Hypothalamus (tissue), 51 donors: ENCODE data around the gene POU2F3.
"Not testable (repeated sequence)": the region's sequence is repeated elsewhere in the genome, so short reads cannot be mapped to it uniquely, and the experiment has no call there.

Experiments used
- DNase-seq, 51 donors: peaks; one replicate each; lab custom pipeline; 2025; lab: John Stamatoyannopoulos, UW

Gene POU2F3

DNA sequence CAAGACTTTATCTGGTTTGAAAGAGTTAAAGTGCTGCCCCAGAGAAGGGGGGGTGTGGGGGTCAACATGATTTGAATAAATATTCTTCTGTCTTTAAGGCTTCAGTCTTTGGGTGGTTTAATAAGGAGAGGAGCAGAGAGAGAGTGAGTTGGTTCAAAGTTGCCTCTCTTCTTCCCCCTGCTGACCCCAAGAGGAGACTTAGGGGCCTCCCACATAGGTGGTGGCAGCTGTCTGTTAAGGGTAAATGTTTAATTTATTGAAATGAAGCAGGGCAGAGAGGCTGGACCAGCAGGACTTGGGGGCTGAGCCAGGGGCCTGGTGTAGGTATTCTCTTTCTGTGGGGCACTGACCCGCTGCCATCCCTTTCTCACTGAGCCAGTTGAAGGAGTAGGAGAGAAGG is 5.5 kb downstream of the POU2F3 start:
- no peak for DNase-seq

DNA sequence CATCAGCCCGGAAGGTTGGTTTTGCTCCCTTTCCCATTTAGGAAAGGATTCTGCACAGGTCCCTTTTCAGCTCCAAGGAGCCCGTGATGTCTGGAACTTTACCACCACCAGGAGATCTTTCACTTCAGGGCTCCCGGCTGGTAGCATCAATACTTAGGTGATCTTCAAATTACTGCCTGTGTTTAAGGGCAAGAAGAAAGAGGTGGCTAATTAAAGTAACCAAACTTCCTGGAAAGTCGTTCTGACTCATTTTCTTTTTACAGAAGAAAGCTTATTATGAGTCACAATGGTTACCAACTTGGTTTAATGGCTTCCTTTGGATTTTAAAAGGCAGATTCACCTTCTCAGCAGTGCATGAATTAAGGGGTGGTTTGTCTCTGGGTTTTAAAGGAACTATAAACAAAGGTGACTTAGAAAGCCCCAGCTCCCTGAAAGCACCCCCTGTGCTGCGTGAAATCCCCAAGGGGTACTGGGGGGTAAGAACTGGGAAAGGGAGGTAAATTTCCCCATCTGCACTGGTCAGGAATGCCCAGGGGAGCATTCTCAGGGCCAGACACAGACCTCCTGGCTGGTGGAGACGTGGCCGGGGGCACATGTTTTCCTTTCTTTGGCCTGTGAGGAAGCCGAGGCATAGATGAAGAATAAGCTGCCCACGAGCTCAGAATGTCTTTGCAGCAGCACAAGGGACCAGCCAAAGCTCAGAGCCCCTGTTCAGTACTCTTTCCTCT is 8.8 kb downstream of the POU2F3 start:
- no peak for DNase-seq

DNA sequence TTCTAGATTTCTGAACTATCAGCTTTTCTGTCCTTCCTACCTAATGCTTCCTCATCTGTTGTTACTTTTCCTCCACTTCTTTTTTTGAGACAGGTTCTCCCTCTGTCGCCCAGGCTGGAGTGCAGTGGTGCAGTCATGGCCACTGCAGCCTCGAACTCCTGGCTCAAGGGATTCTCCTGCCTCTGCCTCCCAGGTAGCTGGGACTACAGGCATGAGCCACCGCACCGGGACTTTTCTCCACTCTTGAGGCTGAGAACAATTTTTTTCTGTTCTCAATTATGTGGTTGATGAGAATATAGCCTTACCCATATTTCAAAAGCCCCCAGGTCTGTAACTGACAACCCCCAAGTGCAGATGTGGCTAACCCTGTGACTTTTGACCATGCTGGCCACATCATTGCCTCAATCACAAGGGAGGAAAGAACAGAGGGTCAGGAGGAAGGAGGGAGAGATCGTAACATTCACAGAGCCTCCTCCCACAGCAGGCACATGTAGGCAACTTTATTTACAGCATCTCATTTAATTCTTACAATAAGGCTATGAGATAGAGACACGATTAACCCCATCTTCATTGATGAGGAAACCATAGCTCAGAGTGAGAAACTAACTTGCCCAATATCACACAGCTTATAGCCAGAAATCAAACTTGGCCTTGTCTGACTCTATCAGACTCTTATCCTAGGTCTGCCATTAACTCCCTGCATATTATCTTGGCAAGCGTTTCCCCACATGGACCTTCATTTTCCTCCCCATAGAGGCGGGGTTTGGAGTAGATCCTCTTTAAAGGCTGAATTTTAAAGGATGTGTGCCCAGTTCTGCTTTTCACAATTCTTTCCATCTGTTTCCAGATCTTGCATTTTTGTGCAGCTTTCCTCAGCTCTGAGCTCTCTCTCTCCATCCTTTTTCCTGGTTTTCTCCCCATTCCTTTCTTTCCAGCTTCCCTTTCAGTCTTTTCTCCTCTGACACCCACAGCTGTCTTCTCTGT is 9.6 kb downstream of the POU2F3 start:
- no peak for DNase-seq

DNA sequence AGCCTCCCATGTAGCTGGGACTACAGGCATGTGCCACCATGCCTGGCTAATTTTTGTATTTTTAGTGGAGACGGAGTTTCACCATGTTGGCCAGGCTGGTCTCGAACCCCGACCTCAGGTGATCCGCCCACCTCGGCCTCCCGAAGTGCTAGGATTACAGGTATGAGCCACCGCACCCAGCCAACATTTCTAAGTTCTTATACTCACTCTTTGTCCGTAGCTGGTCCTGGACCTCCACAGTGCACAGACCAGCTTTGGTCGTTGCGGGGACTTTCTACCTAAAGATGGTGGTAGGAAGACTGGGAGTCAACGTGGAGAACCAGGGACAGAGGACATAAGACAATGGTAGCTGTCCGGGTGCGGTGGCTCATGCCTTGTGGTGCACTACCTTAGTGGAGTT is 13.4 kb downstream of the POU2F3 start:
- DNase-seq = not testable (repeated sequence)

DNA sequence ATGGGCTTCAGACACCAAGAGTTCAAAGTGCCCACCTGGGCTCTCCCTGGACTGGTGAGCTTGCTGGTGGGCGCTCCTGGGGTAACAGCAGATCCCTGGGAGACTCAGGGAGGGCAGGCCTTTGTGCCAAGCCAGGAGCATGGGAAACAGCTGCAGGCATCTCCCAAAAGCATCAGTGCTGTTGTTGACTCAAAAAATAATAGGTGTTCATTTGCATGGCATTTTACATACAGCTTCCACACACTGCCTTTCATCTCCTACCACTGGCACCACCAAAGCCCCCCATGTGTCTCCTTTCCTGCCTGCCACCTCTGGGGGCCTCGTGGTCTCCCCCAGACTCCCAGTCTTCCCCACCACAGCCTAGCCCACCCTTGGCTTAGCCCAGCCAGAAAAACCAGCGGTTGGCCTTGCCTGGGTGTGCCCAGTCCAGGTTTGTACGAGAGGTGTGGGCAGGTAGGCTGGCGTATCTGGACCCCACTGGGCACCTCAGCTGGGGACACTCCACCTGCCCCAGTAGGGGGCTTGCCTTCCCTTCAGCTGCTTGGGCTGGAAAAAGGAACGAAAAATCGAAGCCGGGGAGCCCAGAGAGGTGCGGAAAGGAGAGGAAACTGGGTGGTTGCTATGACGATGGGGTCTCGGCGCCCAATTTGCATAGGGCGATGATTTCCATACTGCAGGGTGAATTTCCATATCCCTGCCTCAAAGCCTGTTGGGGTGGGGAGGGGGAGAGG is 15.0 kb downstream of the POU2F3 start:
- DNase-seq = no peak

DNA sequence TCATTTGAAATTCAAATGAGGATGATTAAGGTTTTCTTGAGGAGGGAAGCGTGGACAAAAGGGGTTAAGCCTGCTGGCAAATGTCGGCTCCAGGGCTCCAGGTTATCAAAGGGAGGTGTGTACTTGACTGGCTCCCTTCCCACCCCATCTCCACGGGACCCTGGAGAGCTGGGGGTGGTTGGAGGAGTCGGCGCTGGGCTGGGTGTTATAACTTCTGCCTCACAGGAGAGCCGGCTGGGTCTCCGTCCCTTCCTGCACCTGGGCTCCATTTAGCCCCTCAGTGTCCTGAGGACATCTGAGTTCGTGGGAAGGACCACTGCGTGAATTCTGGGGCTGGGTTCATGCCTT is 15.6 kb downstream of the POU2F3 start:
- no peak for DNase-seq

DNA sequence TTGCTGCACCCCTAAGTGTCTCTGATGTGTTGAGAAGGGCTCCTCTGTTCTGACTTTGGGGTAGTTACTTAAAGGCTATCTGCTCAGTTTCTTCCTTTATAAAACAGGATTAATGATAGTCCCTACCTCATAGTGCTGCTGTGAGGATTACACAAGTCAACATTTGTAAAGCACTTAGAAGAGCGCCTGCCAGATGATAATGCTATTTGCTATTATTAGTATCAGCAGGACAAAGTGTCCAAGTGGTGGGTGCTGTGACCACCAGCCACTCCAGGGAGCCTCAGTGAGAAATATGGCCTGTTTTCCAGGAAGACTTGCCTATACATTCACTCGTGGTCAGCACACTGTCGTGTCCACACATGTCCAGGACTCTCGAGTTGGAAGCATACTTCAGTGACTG is 16.2 kb downstream of the POU2F3 start:
- DNase-seq = no peak

DNA sequence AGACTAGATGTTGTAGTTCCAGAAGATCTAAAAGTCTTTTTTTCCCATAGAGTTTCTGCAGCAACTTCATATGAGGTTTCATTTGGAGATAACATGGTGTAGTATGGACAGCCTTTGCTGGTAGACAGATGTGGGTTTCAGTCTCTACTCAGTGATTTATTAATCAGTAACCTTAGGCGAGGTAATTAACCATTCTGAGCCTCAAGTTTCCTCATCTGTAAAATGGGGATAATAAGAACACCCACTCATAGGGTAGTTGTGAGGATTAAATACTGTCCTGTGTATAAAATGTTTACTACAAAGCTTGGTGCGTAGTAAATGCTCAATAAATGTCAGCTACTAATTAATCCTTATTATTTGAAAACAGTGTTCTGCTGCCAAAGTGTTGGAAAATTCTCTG is 16.8 kb downstream of the POU2F3 start:
- DNase-seq = no peak

DNA sequence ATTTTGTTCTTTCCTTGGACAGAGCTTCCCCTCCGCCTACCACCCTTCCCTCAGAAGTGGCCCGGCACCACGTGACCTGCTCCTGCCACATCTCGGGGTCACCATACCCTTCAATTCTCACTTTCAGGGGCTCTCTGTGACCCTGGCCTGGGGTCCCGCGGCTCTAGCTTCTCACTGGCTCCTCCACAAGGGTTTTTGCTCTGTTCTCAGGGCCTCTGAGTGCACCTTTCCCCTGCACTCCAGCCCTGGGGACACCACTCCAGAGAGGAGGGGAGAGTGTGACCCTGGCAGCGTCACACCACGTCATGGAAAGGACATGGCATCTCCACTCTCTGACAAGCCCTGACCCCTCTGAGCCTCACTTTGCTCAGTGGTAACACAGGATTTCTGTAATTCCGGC is 17.4 kb downstream of the POU2F3 start:
- DNase-seq = no peak

DNA sequence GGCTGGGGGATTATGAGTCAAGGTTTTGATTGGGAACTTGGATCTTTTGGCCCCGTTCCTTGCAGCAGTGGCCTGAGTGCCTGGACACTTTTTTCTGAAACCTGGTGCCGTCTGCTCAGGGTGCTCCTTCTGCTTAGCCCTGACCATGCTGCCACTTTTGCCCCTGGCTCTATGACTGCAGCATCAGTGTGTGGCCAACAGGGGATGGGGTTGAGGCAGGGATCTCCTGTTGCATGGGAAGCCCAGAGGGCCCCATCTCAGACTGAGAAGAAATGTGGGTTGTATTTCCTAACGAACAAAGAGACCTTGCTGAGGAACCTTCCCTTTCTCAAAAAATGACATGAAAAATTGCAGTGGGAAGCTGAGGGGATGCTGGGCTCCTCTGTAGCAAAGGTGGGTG is 18.7 kb downstream of the POU2F3 start:
- no peak for DNase-seq

DNA sequence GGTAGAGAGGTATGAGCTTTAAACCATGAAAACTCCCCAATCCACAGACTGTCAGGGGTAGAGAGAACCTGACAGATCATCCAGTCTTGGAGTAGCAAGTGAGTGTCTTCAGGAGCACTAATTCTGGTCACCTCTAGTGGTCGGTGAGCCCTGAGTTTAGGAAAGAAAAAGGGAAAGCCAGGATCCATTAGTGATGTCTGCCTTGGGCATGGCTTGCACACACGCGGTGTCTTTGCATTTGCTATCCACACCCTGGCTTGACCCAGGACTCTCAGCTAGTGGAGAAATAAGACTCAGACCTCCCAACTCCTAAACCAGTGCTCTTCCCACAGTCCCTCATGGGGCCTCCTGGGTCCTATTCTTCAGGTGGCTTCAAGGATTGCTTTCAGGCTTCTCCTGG is 19.3 kb downstream of the POU2F3 start:
- DNase-seq = no peak

DNA sequence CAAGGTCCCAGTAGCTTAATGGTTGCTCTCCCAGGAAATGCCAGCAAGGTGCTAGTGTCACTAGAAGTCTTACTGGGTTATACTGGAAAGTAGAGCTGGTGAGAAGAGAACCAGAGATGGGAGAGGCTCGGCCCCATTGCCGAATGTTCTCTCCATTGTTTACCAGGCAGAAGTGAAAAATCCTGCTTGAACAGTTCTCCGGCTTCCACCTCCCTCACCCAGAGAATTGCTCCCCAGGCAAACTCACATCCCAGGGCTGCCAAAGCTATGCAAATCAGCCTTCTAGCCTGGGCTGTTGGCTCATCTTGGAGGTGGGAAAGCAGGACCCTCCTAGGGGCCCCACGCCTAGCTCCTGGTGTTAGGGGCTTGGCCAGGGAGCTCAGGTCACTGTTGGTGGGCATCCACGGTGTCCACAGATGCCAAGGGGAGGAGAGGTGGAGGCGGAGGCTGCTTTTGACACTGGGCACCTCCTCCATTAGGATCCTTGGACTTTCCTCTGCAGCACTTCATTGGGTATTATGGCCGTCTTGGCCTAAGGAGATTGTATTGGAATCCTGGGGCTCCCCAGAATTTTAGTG is 20.1 kb downstream of the POU2F3 start:
- no peak for DNase-seq

DNA sequence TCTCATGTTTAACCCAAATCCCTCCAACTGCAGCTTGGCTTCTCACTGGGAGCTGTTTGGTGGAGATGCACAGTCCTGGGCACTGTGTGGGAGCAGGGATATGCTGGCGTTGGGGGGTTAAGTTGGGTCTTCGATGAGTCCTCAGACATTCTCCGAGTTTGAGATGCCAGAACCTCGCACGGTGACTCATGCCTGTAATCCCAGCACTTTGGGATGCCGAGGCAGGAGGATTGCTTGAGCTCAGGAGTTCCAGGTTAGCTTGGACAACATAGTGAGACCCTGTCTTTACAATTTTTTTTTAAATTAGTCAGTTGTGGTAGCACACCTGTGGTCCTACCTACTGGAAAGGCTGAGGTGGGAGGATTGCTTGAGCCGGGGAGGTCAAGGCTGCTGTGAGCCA is 20.7 kb downstream of the POU2F3 start:
- DNase-seq = no peak

DNA sequence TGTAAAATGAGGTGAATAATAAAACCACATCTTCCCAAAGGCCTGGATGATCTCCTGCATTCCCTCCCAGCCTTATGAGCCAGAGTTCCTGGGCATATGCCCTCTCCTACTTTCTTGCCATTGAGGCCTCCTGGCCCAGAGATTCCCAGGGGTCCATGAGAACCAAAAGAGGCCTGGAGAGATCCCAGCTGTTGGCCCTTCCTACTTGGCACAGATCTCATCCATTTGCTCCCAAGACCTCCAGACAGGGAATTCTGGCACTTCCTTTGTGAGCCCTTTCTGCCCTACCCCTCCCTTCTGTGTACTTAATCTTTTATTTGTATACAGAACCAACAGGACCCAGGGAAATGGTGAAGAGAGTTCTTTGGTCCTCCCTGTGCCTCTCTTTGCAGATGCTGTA is 21.4 kb downstream of the POU2F3 start:
- no peak for DNase-seq

DNA sequence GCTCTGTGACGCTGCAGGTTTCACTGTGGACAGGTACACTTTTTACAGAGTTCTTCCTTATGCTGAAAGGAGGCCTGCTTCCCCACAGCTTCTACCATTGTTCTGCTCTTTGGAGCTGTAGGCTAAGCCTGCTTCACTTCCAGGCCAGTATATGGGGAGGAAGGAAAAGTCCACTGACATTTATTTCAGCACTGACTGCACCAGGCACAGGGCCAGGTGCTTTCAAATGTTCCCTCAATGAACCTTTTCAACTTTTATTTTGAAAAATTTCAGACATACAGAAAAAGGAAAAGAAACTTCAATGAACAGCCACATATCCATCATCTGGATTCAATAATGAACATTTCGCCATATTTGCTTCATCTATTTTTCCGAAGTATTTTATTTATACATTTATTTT is 22.0 kb downstream of the POU2F3 start:
- no peak for DNase-seq

DNA sequence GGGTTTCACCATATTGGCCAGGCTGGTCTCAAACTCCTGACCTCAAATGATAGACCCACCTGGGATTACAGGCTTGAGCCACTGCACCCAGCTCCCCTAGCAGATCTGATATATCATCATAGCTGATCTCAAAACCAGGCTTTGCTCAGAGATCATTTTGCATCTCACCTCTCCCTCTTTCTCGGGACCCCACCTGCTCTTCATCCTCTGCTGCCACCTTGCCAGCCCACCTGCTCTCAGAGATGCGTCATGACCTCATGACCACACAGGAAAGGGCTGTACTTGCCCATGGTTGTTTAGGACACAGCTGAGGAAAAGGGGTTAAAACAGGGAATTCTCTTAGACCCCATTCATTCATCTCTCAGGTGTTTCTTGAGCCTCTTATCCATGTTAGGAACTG is 27.4 kb downstream of the POU2F3 start:
- DNase-seq = no peak

DNA sequence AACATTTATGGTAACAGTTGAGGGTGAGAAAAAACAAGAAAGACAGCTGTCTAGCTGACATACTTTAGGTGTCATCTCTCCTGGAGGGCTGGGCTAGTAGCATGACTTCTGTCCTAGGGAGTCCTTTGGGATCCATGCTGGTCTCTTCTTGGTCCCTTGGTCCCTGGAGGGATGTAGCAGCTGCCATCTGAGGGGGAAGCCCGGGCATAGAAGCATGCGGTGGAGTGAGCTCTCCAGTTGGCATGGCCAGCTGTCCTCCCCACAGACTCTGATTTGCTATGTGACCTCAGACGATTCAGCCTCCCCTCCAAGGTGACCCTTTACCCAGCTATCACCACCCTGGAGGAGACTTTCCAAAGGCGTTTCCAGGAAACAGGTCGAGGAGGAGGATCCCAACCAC is 28.7 kb downstream of the POU2F3 start:
- no peak for DNase-seq

DNA sequence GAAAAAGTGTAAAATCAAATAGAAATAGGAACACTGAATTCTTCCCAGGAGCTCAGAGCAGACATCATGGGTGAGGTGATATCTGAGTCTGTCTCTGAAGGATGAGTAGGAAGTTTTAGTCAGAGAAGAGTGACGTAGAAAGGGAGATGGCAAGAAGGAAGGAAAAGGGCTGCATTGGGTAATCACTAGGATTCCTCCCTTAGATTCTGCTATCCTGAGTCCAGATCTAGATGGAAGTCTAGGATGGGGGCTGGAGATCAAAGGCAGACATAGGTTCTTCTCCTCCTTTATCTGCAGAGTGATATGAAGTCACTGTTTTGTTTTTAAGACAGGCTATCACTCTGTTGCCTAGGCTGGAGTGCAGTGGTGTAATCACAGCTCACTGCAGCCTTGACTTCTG is 30.4 kb downstream of the POU2F3 start:
- no peak for DNase-seq

DNA sequence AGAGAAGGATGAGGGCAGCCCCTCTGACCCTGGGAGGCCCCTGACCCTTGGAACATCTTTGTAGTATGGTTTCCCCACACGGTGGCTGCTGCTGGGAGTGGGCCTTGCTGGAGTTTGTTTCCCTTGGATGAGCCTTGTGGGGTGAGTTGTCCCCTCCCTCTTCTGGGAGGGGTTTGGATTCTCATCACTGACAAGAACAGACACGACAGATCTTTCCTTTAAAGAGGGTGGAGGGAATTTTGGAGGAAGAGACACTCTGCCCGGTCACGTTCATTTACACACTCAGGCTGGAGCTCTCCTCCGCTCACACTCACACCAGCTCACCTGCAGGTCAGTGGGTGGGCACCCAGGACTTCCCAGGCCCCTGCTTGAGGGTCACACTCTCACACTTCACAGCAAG is 31.7 kb downstream of the POU2F3 start:
- DNase-seq = no peak

DNA sequence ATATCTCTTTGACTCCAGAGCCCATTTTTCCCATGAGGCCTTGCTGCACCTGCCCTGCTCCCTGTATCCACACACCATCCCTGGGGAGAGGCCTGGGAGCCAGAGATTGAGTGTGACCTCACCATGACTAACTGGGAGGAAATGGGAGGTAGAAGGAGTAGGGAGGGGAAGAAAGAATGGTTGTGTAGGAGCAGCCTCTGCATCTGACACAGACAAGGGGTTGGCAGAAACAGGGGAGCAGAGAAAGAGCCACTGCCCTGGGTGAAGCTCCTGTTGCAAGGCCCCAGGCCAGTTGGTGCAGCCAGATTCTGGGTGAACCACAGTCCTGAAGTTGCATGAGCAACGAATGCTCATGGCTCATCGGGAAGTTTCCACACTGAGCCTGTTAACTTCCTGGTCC is 32.4 kb downstream of the POU2F3 start:
- no peak for DNase-seq

DNA sequence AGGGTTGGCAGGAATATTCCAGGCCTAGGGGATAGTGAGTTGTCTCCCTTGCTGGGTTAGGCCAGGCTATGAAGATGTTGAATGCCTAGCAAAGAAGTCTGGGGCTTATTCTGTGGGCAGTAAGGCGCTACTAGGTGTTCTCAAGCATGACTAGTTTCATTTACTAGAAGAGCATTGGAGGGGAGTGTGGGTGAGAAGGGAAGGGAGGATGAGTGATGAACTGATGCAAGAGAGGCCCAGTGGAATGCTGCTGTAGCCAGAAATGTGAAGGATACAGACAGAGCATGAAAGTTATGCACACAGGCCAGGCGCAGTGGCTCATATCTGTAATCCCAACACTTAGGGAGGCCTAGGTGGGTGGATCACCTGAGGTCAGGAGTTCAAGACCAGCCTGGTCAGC is 33.5 kb downstream of the POU2F3 start:
- DNase-seq = no peak
